Heart right ventricle (tissue), 16 donors: ENCODE data around the gene MIPEP. TPM values are rescaled to one million over a fixed set of nuclear protein-coding genes. Genes with fewer than 3 reads are reported as not detected.

Experiments used
- ATAC-seq, 8 donors: fragments of 200-7000 bp; cut with Tn5 transposase; one replicate each; pipeline ENCODE4 v1.9.1; 2020; ENCODE audit warnings: mild to moderate bottlenecking in 8 of 8, moderate library complexity in 8 of 8, moderate number of reproducible peaks in 1 of 8
- DNase-seq, 2 donors: peaks; one replicate each; pipeline ENCODE4 v3.0.0-alpha.2; 2020
- H3K27ac ChIP-seq, 10 donors: fragments of 200-600 bp; sonication (generic) in 2 of 10; one replicate each; pipeline versions ENCODE4 v1.5.0 to v1.8.0; 2020 to 2022; ENCODE audit warnings: mild to moderate bottlenecking in 3 of 10
- H3K27me3 ChIP-seq, 7 donors: fragments of 200-600 bp; one replicate each; pipeline ENCODE4 v1.8.0; 2021 to 2022; ENCODE audit warnings: mild to moderate bottlenecking in 2 of 7
- H3K36me3 ChIP-seq, 9 donors: fragments of 200-600 bp; sonication (generic) in 1 of 9; one replicate each; pipeline versions ENCODE4 v1.5.0 to v1.8.0; 2020 to 2022; ENCODE audit warnings: mild to moderate bottlenecking in 2 of 9
- H3K4me1 ChIP-seq, 9 donors: fragments of 200-600 bp; sonication (generic) in 1 of 9; one replicate each; pipeline versions ENCODE4 v1.5.0 to v1.8.0; 2020 to 2022; ENCODE audit warnings: mild to moderate bottlenecking in 4 of 9
- H3K4me3 ChIP-seq, 10 donors: fragments of 200-600 bp; sonication (generic) in 2 of 10; one replicate each; pipeline versions ENCODE4 v1.5.0 to v1.8.0; 2020 to 2022; ENCODE audit warnings: mild to moderate bottlenecking in 7 of 10, moderate library complexity in 2 of 10
- H3K9me3 ChIP-seq, 11 donors: fragments of 200-600 bp in 10 of 11; sonication (generic) in 2 of 11; one replicate each; pipeline versions ENCODE4 v1.5.0 to v1.8.0; 2013 to 2022; ENCODE audit warnings: mild to moderate bottlenecking in 2 of 11, control low read depth in 1 of 11, moderate library complexity in 1 of 11
- WGBS, 2 donors: extraction: QIAGEN DNeasy Blood & Tissue Kit; methylation state at CpG; one replicate each; pipeline ENCODE4 v1.1.7; 2013; ENCODE audit warnings: inconsistent platforms in 1 of 2; 5-methylcytosine and 5-hydroxymethylcytosine counted together
- intact Hi-C, 10 donors: fragments of 100-400 bp; cut with DNase I; formaldehyde crosslinking; loops; one replicate each; pipeline versions ENCODE4 v1.11.1 to v1.14.2; 2022
- polyA plus RNA-seq, 2 donors: library from polyadenylated mRNA; stranded (reverse); fragments of 200-250 nt; gene quantifications; one replicate each; pipeline ENCODE4 v1.2.3, GENCODE V29; 2013
- total RNA-seq, 10 donors: library from RNA; stranded (reverse); fragmentation: NEBNext Ultra II Directional in 3 of 10; extraction: Animal tissue kit (Norgen Biotek cat#: 25700) in 3 of 10; gene quantifications; one replicate each; pipeline versions ENCODE4 v1.2.1 to v1.2.4, GENCODE V29; 2021 to 2023
- TF ChIP-seq, protein P1 (sequence below), 9 donors: fragments of 200-600 bp; sonication (generic) in 2 of 9; IDR thresholded peaks; one replicate each; pipeline versions ENCODE4 v1.5.0 to v1.8.0; 2021 to 2022; ENCODE audit warnings: antibody characterized with exemption in 9 of 9, mild to moderate bottlenecking in 5 of 9, moderate library complexity in 1 of 9
- donor health status: Arrhythmogenic right ventricular cardiomyopathy.
- donor health status: ischemic (EF 13 %, LVEDD 7.1; RV severe dilation, severe dysfunction).
- donor health status: healthy with polysubstance abuse.
- donor health status: DM: no; HTN: yes; CAD: no.
- donor health status: DM: no; HTN: no; CAD: no.
- donor health status: ischemic (EF 25% LVEDD 6.9; RV normal size, moderate dysfunction).
- donor health status: ischemic (EF 25% LVEDD 5.7; RV mildly dilated, moderate dysfunction).
- donor health status: healthy.
- donor health status: DM: yes; HTN: yes; CAD: no.
- donor health status: Ischemic cardiomyopathy.
- donor health status: ischemic (EF 35%, LVEDD 5.7; RV mildly dilated, moderate dysfunction).
- donor health status: nonischemic (EF 11% LVEDD 7.7; RV severe dilation, severe dysfunction).
- donor health status: DM: yes; HTN: yes; CAD: no.
- donor health status: PGD.
- donor health status: ischemic (EF 29% LVEDD 5.4; RV normal size, mild dysfunction).
- donor health status: nonischemic (EF 23%, LVEDD 6.1; RV moderate dilation, normal function).

Gene MIPEP
- total and polyA plus RNA-seq, 12 donors: 23.4 to 83.4 (median 44.1) TPM

DNA sequence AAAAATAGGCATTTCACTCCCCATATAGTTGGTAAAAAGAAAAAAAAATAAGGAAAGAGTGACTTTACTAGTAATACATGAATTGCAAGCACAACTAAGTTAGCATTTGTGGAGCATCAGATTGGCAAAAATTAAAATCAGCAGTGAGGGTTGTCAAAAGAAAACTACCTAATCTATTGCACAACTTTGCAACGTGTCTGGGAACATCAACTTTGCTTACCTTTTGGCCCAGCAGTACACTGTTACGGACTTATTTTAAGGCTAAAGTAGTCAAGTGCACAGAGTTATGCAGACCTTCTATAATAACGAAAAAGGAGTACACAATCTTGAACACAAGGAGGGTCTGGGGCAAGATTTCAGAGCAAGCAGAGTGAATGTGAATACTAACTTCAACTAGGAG is 102.6 kb downstream of the MIPEP start:
- Histone ChIP-seq H3K27ac (no peak overlapping the region), H3K4me3 (no peak overlapping the region), H3K36me3 (no peaks in the 10 kb centered on the region), H3K4me1 (peaks cover 0 to 13% (median 0%) of the 10 kb centered on the region in 9 donors), H3K9me3 (peaks cover 0 to 8% (median 0%) of the 10 kb centered on the region in 11 donors), H3K27me3 (no peaks in the 10 kb centered on the region)
- ATAC-seq: no peak
- 91 to 94% methylated on average over 3 of the region's 3 CpGs for WGBS, 2 donors
- DNase-seq: no peak
- intact Hi-C loops: no loop called here
- TF ChIP-seq, protein P1, sequence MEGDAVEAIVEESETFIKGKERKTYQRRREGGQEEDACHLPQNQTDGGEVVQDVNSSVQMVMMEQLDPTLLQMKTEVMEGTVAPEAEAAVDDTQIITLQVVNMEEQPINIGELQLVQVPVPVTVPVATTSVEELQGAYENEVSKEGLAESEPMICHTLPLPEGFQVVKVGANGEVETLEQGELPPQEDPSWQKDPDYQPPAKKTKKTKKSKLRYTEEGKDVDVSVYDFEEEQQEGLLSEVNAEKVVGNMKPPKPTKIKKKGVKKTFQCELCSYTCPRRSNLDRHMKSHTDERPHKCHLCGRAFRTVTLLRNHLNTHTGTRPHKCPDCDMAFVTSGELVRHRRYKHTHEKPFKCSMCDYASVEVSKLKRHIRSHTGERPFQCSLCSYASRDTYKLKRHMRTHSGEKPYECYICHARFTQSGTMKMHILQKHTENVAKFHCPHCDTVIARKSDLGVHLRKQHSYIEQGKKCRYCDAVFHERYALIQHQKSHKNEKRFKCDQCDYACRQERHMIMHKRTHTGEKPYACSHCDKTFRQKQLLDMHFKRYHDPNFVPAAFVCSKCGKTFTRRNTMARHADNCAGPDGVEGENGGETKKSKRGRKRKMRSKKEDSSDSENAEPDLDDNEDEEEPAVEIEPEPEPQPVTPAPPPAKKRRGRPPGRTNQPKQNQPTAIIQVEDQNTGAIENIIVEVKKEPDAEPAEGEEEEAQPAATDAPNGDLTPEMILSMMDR (IDR thresholded peaks at IDR 0.05): no peak

DNA sequence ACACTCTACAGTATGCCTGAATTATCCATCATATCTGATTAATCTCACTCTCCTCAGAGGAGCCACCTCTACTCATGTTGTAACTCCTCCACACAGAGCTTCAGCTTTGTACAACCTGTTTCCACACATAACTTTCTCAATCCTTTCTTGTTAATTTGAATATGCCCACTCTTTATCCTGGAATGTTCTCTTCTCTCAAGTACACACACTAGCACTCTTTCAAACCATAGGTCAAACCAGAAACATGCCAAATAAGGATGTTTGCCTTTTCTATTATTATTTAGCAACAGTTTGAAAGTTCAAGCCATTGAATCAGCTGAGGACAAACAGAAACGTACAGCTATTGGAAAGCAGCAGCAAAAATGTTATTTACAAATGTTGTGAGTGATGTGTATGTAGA is 110.3 kb downstream of the MIPEP start:
- intact Hi-C loops: no loop called here
- H3K9me3 ChIP-seq: peaks cover 0 to 2% (median 0%) of the 10 kb centered on the region in 11 donors
- no peaks in the 10 kb centered on the region for H3K36me3 ChIP-seq
- ATAC-seq: no peak
- WGBS, 2 donors: 89 to 91% methylated on average over 1 of the region's 1 CpG
- H3K4me1 ChIP-seq: peaks cover 0 to 7% (median 0%) of the 10 kb centered on the region in 9 donors
- no peak overlapping the region for H3K27ac ChIP-seq
- TF ChIP-seq, protein P1 (IDR thresholded peaks at IDR 0.05): no peak
- no peak for DNase-seq
- no peak overlapping the region for H3K4me3 ChIP-seq
- no peaks in the 10 kb centered on the region for H3K27me3 ChIP-seq

DNA sequence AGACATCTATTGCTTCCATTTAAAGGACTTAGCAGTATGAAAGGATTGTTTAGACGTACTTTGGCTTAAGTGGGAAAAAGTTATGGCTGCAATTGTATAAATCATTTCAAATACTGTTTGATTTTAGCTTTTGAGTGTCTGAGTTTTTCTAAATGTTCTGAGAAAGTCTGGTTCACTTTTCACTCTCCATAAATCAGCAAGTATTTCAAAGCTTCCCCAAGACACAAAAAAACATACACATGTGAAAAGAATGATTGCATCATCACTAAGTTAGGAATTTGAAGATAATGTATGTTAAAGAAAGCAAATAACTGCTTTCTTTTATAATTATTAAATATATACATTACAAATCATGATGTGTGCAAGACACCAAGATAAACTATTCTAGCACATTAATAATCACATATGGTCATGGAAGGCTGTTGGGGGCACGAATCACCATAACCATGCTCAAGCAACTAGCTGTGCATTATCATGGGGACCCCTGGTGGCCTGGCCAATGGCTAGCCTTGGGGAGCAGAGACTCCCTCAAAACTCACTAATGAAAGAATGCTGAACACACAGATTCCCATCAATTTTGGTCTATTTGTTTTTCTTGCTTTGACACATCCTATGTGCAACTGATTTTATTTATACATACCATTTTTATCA is 111.1 kb downstream of the MIPEP start:
- Histone ChIP-seq H3K27me3 (no peaks in the 10 kb centered on the region), H3K9me3 (peaks cover 0 to 2% (median 0%) of the 10 kb centered on the region in 11 donors), H3K27ac (no peak overlapping the region), H3K4me1 (peaks cover 0 to 7% (median 0%) of the 10 kb centered on the region in 9 donors), H3K4me3 (no peak overlapping the region), H3K36me3 (no peaks in the 10 kb centered on the region)
- intact Hi-C loops: no loop called here
- ATAC-seq (no peak), DNase-seq (no peak)
- TF ChIP-seq, protein P1 (IDR thresholded peaks at IDR 0.05): peak in 7 of 9 donors; percentile 8 to 48 (median 29)
- WGBS, 2 donors: 61 to 87% methylated on average over 2 of the region's 2 CpGs

DNA sequence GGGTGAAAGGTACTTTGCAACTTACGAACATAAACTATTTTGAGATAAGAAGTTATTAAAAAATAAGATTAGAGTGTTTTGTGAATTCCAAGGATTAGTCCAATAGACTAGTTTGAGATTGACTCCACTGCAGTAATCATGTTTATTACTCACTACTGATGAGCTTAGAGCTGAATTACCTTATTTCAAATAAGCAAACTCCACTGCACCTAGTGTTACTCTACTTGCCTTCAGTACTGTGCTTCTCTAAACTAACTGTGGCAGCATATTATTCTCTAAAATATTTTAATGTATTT is 111.7 kb downstream of the MIPEP start:
- Histone ChIP-seq H3K27me3 (no peaks in the 10 kb centered on the region), H3K36me3 (no peaks in the 10 kb centered on the region), H3K9me3 (peaks cover 0 to 2% (median 0%) of the 10 kb centered on the region in 11 donors), H3K4me3 (no peak overlapping the region), H3K27ac (no peak overlapping the region), H3K4me1 (peaks cover 0 to 7% (median 0%) of the 10 kb centered on the region in 9 donors)
- TF ChIP-seq, protein P1 (IDR thresholded peaks at IDR 0.05): no peak
- intact Hi-C loops: no loop called here
- 8 to 37% methylated on average over 1 of the region's 1 CpG for WGBS, 2 donors
- DNase-seq (no peak), ATAC-seq (no peak)
